Stimulated activated CD8-positive, alpha-beta memory T cell treated with anti-CD3 and anti-CD28 coated beads, Interleukin-15, amount 100 ng/mL, for 24 hours (primary cell): ENCODE data around the gene SND1.

Source experiments
- DNase-seq: peaks from one replicate; pipeline ENCODE4 v3.0.0-alpha.2; 2020; ENCODE audit warnings: low read depth

Gene SND1

DNA sequence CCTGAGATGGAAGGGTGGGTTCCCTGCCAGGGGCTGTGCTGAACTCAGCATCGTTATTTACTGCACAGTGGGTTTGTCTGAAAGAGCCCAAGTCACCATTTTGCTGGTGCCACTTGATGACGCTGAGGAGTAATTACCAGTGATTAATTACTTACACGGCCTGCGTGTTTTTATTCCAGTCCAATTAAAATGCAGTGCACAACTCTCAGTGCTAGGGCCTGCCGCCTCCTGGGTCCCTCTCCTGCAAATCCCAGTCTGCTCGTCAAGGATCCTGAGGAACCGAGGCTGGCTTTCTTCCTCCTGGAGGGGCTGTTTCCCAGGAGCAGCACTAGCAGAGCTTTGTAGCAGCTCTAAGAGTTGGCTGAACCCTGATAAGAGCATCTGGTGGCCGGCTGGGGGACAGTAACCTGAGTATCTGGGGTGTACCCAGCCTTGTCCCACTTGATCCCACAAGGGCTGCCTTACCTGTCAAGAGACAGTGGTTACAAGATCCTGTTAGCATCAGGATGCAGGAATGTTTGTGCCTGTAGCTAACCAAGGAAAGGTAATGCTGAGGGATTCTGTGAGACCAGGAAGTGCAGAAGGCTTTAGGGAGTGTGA is 424.3 kb downstream of the SND1 start:
- DNase-seq = no peak

GRCh38 chr7:128076796-128077271 is 424.8 kb downstream of the SND1 start:
- DNase-seq = no peak

DNA sequence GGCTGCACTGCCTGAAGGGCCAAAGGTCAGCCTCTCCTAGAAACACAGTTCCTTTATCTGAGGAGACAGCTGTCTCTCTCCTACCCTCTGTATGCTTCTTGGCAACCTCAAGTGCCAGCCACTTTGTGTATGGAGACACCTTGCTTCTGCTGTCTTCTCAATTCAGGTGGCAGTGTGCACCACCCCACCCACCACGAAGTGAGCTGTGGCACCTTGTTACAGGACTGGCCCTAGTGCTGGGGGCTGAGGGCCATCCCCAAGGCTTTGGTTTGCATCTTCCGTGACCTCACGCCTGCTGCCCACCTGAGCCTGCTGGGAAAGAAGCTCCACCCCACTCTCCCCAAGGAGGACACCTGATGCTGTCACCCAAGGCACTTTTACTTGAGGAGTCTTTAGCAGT is 426.3 kb downstream of the SND1 start:
- no peak for DNase-seq

- no peak for DNase-seq
Observed at GRCh38 chr7:128080169-128080568, 428.2 kb downstream of the SND1 start.

DNA sequence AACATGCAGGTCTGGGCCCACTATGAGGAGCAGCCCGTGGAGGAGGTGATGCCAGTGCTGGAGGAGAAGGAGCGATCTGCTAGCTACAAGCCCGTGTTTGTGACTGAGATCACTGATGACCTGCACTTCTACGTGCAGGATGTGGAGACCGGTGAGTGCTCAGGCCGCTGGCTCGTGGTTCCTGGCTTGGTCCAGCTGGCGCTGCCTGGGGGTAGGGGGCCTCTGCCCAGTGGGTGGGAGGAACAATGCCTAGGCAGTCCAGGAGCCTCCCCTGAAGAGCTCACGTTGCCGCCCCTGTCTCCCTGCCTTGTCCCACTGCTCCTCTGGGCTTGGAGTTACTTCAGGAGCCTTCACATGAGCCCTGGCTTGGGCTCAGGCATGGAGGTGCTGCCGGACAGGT is 429.4 kb downstream of the SND1 start:
- no peak for DNase-seq

- DNase-seq = no peak
Observed at GRCh38 chr7:128081808-128082207, 429.8 kb downstream of the SND1 start.

DNA sequence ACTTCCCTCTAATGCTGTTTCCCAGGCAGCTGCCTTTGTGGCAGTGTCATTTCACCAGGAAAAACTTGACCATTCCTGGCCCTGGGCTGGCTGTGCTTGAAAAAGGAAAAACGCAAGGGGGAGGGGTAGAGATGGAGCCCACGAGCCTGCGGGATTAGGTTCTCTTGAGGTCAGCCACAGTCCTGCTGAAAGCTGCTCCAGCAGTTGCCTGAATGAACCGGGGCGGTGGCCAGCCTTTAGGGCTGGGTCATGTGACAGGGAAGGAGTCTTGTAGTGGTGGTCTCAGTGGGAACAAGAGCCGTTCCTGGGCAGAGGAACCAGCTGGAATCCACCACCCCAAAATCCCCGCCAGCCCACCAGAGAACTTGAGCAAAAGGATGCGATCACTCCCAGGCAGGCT is 430.4 kb downstream of the SND1 start:
- DNase-seq = no peak

- DNase-seq = no peak
Observed at GRCh38 chr7:128084896-128085608, 433.1 kb downstream of the SND1 start.

DNA sequence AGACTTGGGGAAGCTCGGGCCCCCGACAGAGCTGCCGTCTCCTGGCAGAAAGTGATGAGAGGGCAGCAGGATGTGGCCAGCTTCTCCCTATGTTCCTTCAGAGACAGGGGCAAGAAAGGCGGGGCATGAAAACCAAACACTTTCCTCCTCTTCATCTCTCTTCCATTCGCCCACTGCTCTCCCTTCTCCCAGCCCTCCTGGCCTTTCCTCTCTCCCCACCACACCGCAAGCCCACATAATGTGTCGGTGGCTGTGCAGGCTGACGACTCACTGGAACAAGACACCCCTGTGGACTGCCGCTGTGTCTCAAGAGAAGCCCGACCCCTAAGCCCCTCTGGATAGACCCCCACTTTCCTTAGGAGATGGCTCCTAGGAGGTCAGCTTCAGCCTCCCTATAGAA is 438.5 kb downstream of the SND1 start:
- no peak for DNase-seq

GRCh38 chr7:128091106-128091505 is 439.1 kb downstream of the SND1 start:
- DNase-seq = no peak

DNA sequence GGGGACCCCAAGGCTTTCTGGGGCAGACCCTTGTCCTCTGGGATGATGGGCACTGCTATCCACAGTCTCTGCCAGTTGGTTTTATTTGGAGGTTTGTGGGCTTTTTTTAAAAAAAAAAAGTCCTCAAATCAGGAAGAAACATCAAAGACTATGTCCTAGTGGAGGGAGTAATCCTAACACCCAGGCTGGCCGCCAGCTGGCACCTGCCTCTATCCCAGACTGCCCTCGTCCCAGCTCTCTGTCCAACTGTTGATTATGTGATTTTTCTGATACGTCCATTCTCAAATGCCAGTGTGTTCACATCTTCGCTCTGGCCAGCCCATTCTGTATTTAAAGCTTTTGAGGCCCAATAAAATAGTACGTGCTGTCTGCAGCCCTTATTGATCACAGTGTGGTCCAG is 440.2 kb downstream of the SND1 start:
- DNase-seq = no peak

GRCh38 chr7:128093614-128094570 is 441.9 kb downstream of the SND1 start:
- no peak for DNase-seq

DNA sequence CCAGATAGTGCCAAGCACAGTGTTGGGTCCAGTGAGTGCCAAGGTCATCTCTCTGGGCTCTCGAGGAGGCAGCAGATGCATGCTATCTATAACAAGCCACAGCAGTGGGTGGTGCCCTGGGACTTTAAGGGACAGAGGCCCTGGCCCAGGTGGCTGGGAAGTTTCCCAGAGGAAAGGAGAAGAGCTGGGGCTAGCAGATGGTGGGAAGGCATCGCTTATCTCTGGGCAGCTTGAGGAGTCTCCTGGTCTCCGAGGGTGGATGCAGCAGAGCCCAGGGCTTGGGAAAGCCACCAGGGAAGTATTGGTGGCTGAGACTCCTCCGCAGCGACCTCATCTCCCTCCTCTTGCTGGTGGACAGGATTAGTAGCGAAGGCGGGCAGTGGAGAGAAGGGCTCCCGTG is 442.7 kb downstream of the SND1 start:
- DNase-seq = no peak

- DNase-seq = no peak
Observed at GRCh38 chr7:128097211-128097731, 445.3 kb downstream of the SND1 start.

GRCh38 chr7:128098629-128099028 is 446.6 kb downstream of the SND1 start:
- DNase-seq = no peak

DNA sequence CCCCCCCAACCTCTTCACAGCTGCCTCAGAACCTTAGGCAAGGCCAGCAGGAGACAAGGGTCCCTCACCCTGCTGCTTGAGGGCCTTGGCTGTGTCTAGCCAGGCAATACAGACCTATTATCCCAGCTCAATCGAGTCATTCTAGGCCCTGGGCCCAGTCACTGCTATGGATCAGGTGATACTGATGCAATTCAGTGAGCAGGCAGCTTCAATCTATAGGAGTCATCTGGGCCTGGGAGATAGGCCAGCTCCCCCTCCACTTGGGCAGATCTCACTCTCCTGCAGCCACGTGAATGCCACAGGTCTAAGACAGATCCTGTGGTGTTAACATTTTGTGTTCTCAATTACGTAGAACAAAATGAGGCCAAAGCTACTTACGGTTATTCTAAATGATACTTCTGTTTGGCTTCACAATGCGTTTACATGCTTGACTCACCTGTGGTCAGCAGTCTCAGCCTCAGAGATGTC is 447.2 kb downstream of the SND1 start:
- no peak for DNase-seq

- no peak for DNase-seq
Observed at GRCh38 chr7:128100225-128100948, 448.4 kb downstream of the SND1 start.

- no peak for DNase-seq
Observed at GRCh38 chr7:128100949-128101713, 449.1 kb downstream of the SND1 start.

- DNase-seq = no peak
Observed at GRCh38 chr7:128102490-128103291, 450.7 kb downstream of the SND1 start.

DNA sequence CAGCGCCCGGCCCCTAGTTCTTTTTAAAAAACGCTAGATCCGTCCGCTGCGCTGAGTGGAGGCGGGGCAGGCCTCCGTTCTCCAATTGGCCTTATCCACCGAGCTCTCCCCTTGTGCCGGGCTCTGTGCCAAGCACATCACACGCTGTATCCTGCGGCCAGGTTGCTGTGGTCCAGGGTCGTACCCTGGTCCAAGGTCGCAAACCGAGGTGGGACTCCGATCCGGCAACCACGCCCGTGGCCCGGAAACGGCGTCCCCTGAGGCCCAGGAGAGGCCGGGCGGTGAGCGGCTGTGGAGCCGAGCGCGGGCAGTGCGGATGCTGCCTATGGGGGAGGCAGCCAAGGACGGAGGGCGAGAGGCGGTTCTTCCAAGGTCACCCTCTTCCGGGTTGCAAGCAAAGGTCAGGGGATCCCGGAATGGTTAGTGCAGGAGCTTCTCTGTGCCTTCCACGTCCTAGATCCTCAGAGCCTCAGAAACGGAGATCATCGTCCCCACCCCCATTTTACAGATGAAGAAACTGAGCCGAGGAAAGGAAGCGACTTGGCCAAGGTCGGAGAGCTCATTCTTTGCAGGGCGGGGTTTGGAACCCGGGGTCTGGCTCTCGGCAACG is 451.6 kb downstream of the SND1 start:
- no peak for DNase-seq
